Naive B cell (primary cell): ENCODE data around the gene SPTSSB. TPM values are rescaled to one million over a fixed set of nuclear protein-coding genes. Genes with fewer than 3 reads are reported as not detected.

Experiments used
- ATAC-seq, 2 donors: fragments of 150-1000 bp; cut with Tn5 transposase; 2 replicates each; pipeline ENCODE4 v1.10.0; 2021; ENCODE audit warnings: low read depth in 2 of 2, mild to moderate bottlenecking in 2 of 2, moderate library complexity in 2 of 2
- DNase-seq: peaks from one replicate; pipeline ENCODE4 v3.0.0; 2022
- H3K27ac Mint-ChIP-seq, 6 donors: one replicate each; pipeline ENCODE4 v1.8.0; 2020 to 2022; ENCODE audit warnings: mild to moderate bottlenecking in 6 of 6, mixed read lengths in 6 of 6, moderate library complexity in 5 of 6, inconsistent platforms in 2 of 6
- H3K27me3 Mint-ChIP-seq, 3 donors: one replicate each; pipeline ENCODE4 v1.8.0; 2021 to 2022; ENCODE audit warnings: mixed read lengths in 3 of 3, mild to moderate bottlenecking in 1 of 3
- H3K36me3 Mint-ChIP-seq, 2 donors: one replicate each; pipeline ENCODE4 v1.8.0; 2020 to 2022; ENCODE audit warnings: mixed read lengths in 2 of 2, inconsistent platforms in 1 of 2, mild to moderate bottlenecking in 1 of 2
- H3K4me1 Mint-ChIP-seq, 3 donors: one replicate each; pipeline ENCODE4 v1.8.0; 2020 to 2022; ENCODE audit warnings: mixed read lengths in 3 of 3, inconsistent platforms in 1 of 3, mild to moderate bottlenecking in 1 of 3, moderate library complexity in 1 of 3
- H3K4me3 Mint-ChIP-seq, 8 donors: one replicate each; pipeline ENCODE4 v1.8.0; 2020 to 2022; ENCODE audit warnings: mild to moderate bottlenecking in 8 of 8, mixed read lengths in 8 of 8, moderate library complexity in 8 of 8, inconsistent platforms in 2 of 8
- H3K9me3 Mint-ChIP-seq, 7 donors: one replicate each; pipeline ENCODE4 v1.8.0; 2020 to 2022; ENCODE audit warnings: mixed read lengths in 7 of 7, mild to moderate bottlenecking in 5 of 7, inconsistent platforms in 2 of 7, moderate library complexity in 1 of 7
- polyA plus RNA-seq, 6 donors: library from polyadenylated mRNA; unstranded; fragments of 300-500 nt; fragmentation: Illumina TruSeq; gene quantifications; one replicate each; pipeline ENCODE4 v1.2.3, GENCODE V29; 2021; ENCODE audit warnings: low read depth in 6 of 6

SPTSSB gene
- polyA plus RNA-seq, 6 donors from 2014 or later: 0.23 TPM; not detected in 5

- no peaks in the 10 kb centered on the region for H3K9me3 Mint-ChIP-seq
- H3K27ac Mint-ChIP-seq: no peak overlapping the region
- ATAC-seq (peak in 1 of 2 donors; percentile 13), DNase-seq (no peak)
- H3K4me1 Mint-ChIP-seq: peaks cover 17 to 20% (median 17%) of the 10 kb centered on the region in 3 donors
- H3K27me3 Mint-ChIP-seq: peaks cover 48 to 82% (median 76%) of the 10 kb centered on the region in 3 donors
- H3K4me3 Mint-ChIP-seq: peak overlapping the region; percentile 35 to 73 (median 58)
- no peaks in the 10 kb centered on the region for H3K36me3 Mint-ChIP-seq
These were observed 1.3 kb upstream of the SPTSSB start for GRCh38 chr3:161372321-161373260.

GRCh38 chr3:161369531-161369930 lies 1.8 kb downstream of the SPTSSB start:
- Mint-ChIP-seq H3K4me1 (peaks cover 17 to 20% (median 17%) of the 10 kb centered on the region in 3 donors), H3K9me3 (no peaks in the 10 kb centered on the region), H3K27me3 (peaks cover 54 to 71% (median 55%) of the 10 kb centered on the region in 3 donors), H3K36me3 (no peaks in the 10 kb centered on the region), H3K4me3 (no peak overlapping the region), H3K27ac (no peak overlapping the region)
- DNase-seq (no peak), ATAC-seq (no peak)

- H3K27ac Mint-ChIP-seq: no peak overlapping the region
- H3K36me3 Mint-ChIP-seq: no peaks in the 10 kb centered on the region
- no peak for DNase-seq
- H3K27me3 Mint-ChIP-seq: peaks cover 24 to 39% (median 34%) of the 10 kb centered on the region in 3 donors
- ATAC-seq: no peak
- H3K4me1 Mint-ChIP-seq: no peaks in the 10 kb centered on the region
- no peaks in the 10 kb centered on the region for H3K9me3 Mint-ChIP-seq
- no peak overlapping the region for H3K4me3 Mint-ChIP-seq
These were observed 5.2 kb downstream of the SPTSSB start for GRCh38 chr3:161366094-161366493.

GRCh38 chr3:161358488-161358887 lies 12.8 kb downstream of the SPTSSB start:
- H3K4me1 Mint-ChIP-seq: no peaks in the 10 kb centered on the region

GRCh38 chr3:161356287-161356686 lies 15.0 kb downstream of the SPTSSB start:
- Mint-ChIP-seq H3K27me3 (peaks cover 8 to 21% (median 11%) of the 10 kb centered on the region in 3 donors), H3K27ac (no peak overlapping the region), H3K36me3 (no peaks in the 10 kb centered on the region), H3K4me1 (no peaks in the 10 kb centered on the region), H3K4me3 (no peak overlapping the region), H3K9me3 (no peaks in the 10 kb centered on the region)
- DNase-seq: no peak
- no peak for ATAC-seq

More at GRCh38 chr3:161358488-161358887, 12.8 kb downstream of the SPTSSB start:
- Mint-ChIP-seq H3K4me3 (no peak overlapping the region), H3K27ac (no peak overlapping the region), H3K9me3 (no peaks in the 10 kb centered on the region), H3K36me3 (no peaks in the 10 kb centered on the region), H3K27me3 (peaks cover 7 to 16% (median 9%) of the 10 kb centered on the region in 3 donors)
- no peak for DNase-seq
- ATAC-seq: no peak

GRCh38 chr3:161355508-161355907 lies 15.8 kb downstream of the SPTSSB start:
- Mint-ChIP-seq H3K4me1 (no peaks in the 10 kb centered on the region), H3K4me3 (no peak overlapping the region), H3K27me3 (peaks cover under 1 to 13% (median 8%) of the 10 kb centered on the region in 3 donors), H3K9me3 (no peaks in the 10 kb centered on the region), H3K27ac (no peak overlapping the region), H3K36me3 (no peaks in the 10 kb centered on the region)
- DNase-seq (no peak), ATAC-seq (no peak)

- H3K27ac Mint-ChIP-seq: no peak overlapping the region
- DNase-seq (no peak), ATAC-seq (no peak)
- H3K4me3 Mint-ChIP-seq: no peak overlapping the region
- H3K36me3 Mint-ChIP-seq: no peaks in the 10 kb centered on the region
- no peaks in the 10 kb centered on the region for H3K4me1 Mint-ChIP-seq
- peaks cover 0 to 12% (median 11%) of the 10 kb centered on the region in 3 donors for H3K27me3 Mint-ChIP-seq
- H3K9me3 Mint-ChIP-seq: no peaks in the 10 kb centered on the region
These were observed 16.8 kb downstream of the SPTSSB start for GRCh38 chr3:161354554-161354953.

- no peak for DNase-seq
- Mint-ChIP-seq H3K9me3 (no peaks in the 10 kb centered on the region), H3K27ac (no peak overlapping the region), H3K36me3 (no peaks in the 10 kb centered on the region), H3K4me3 (no peak overlapping the region), H3K4me1 (no peaks in the 10 kb centered on the region), H3K27me3 (peaks cover 7 to 25% (median 15%) of the 10 kb centered on the region in 3 donors)
- ATAC-seq: no peak
These were observed 20.0 kb downstream of the SPTSSB start for GRCh38 chr3:161351330-161351729.

GRCh38 chr3:161350916-161351315 lies 20.4 kb downstream of the SPTSSB start:
- Mint-ChIP-seq H3K4me3 (no peak overlapping the region), H3K27ac (no peak overlapping the region), H3K4me1 (no peaks in the 10 kb centered on the region), H3K36me3 (no peaks in the 10 kb centered on the region), H3K27me3 (peaks cover 8 to 27% (median 15%) of the 10 kb centered on the region in 3 donors), H3K9me3 (no peaks in the 10 kb centered on the region)
- ATAC-seq (no peak), DNase-seq (no peak)

- DNase-seq: no peak
- Mint-ChIP-seq H3K36me3 (no peaks in the 10 kb centered on the region), H3K27ac (no peak overlapping the region), H3K4me1 (no peaks in the 10 kb centered on the region), H3K4me3 (no peak overlapping the region), H3K27me3 (peaks cover 8 to 31% (median 12%) of the 10 kb centered on the region in 3 donors), H3K9me3 (no peaks in the 10 kb centered on the region)
- no peak for ATAC-seq
These were observed 21.6 kb downstream of the SPTSSB start for GRCh38 chr3:161349529-161350312.

GRCh38 chr3:161348796-161349400 lies 22.4 kb downstream of the SPTSSB start:
- peaks cover 8 to 37% (median 12%) of the 10 kb centered on the region in 3 donors for H3K27me3 Mint-ChIP-seq
- H3K27ac Mint-ChIP-seq: no peak overlapping the region
- DNase-seq (no peak), ATAC-seq (no peak)
- H3K4me3 Mint-ChIP-seq: no peak overlapping the region
- no peaks in the 10 kb centered on the region for H3K36me3 Mint-ChIP-seq
- H3K9me3 Mint-ChIP-seq: no peaks in the 10 kb centered on the region
- H3K4me1 Mint-ChIP-seq: no peaks in the 10 kb centered on the region

GRCh38 chr3:161347726-161348125 lies 23.6 kb downstream of the SPTSSB start:
- Mint-ChIP-seq H3K36me3 (no peaks in the 10 kb centered on the region), H3K27me3 (peaks cover 8 to 38% (median 17%) of the 10 kb centered on the region in 3 donors), H3K4me3 (no peak overlapping the region), H3K27ac (no peak overlapping the region), H3K4me1 (no peaks in the 10 kb centered on the region), H3K9me3 (no peaks in the 10 kb centered on the region)
- ATAC-seq: no peak
- DNase-seq: no peak

- no peaks in the 10 kb centered on the region for H3K4me1 Mint-ChIP-seq
- ATAC-seq (no peak), DNase-seq (no peak)
- H3K36me3 Mint-ChIP-seq: no peaks in the 10 kb centered on the region
- H3K27me3 Mint-ChIP-seq: peaks cover 8 to 38% (median 13%) of the 10 kb centered on the region in 3 donors
- peaks cover 0 to 2% (median 0%) of the 10 kb centered on the region in 7 donors for H3K9me3 Mint-ChIP-seq
- H3K4me3 Mint-ChIP-seq: no peak overlapping the region
- no peak overlapping the region for H3K27ac Mint-ChIP-seq
These were observed 26.3 kb downstream of the SPTSSB start for GRCh38 chr3:161345023-161345422.
